Chondrocyte (in vitro differentiated cells): Measurements from ENCODE around the gene MSRB2. TPM values are rescaled to one million over a fixed set of nuclear protein-coding genes. Genes with fewer than 3 reads are reported as not detected.
"Not testable (repeated sequence)": the region's sequence is repeated elsewhere in the genome, so short reads cannot be mapped to it uniquely, and the experiment has no call there.

Experiments
- DNase-seq: peaks from one replicate; pipeline ENCODE4 v3.0.0; 2021; ENCODE audit warnings: mixed read lengths, low spot score
- H3K27ac Mint-ChIP-seq: one replicate; pipeline ENCODE4 v1.8.0; 2021; ENCODE audit warnings: mild to moderate bottlenecking, moderate library complexity, mixed read lengths; ENCODE audit not compliant: unreplicated experiment
- H3K27me3 Mint-ChIP-seq: 2 replicates; pipeline ENCODE4 v1.8.0; 2021; ENCODE audit warnings: low read depth, mixed read lengths
- H3K36me3 Mint-ChIP-seq: 2 replicates; pipeline ENCODE4 v1.8.0; 2021; ENCODE audit warnings: low read depth, mixed read lengths
- H3K4me1 Mint-ChIP-seq: 2 replicates; pipeline ENCODE4 v1.8.0; 2021; ENCODE audit warnings: low read depth, mild to moderate bottlenecking, mixed read lengths
- H3K4me3 Mint-ChIP-seq: one replicate; pipeline ENCODE4 v1.8.0; 2021; ENCODE audit warnings: mild to moderate bottlenecking, moderate library complexity, mixed read lengths; ENCODE audit not compliant: unreplicated experiment
- H3K9me3 Mint-ChIP-seq: 2 replicates; pipeline ENCODE4 v1.8.0; 2021; ENCODE audit warnings: low read depth, mixed read lengths
- total RNA-seq: library from RNA; stranded (reverse); gene quantifications from 3 replicates; pipeline ENCODE4 v1.2.1, GENCODE V29; 2021
- TF ChIP-seq, protein P1 (sequence below): fragments of 200-600 bp; sonication (generic); IDR thresholded peaks from 2 replicates; pipeline ENCODE4 v1.5.0; 2021; ENCODE audit warnings: antibody characterized with exemption, mild to moderate bottlenecking, moderate library complexity

The MSRB2 gene
- total RNA-seq, 1 donor from 2014 or later: 18.4 TPM

DNA sequence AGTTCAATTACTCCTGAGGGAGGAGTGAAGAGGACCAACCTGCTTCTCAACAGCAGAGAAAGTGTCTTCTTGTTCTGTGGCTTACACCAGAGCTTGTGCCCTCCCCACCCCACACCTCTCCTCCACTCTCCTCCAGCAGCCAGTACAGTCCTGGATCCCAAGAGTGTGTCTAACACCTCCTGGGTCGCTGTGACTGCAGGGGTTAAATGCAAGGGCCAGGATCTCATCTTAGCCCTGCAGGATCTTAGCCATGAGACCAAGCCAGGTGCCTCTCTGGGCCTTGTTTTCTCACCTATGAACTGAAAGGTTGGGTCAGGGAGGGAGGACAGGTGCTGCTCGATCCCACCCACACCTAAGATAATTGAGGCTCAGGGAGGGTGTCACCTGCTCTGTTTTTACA lies 34.5 kb upstream of the MSRB2 start:
- DNase-seq: no peak
- Mint-ChIP-seq H3K27me3 (peaks cover 2% of the 10 kb centered on the region), H3K36me3 (peaks cover 2% of the 10 kb centered on the region), H3K4me3 (no peak overlapping the region), H3K9me3 (peaks cover 14% of the 10 kb centered on the region), H3K27ac (no peak overlapping the region), H3K4me1 (peaks cover 12% of the 10 kb centered on the region)
- TF ChIP-seq, protein P1, sequence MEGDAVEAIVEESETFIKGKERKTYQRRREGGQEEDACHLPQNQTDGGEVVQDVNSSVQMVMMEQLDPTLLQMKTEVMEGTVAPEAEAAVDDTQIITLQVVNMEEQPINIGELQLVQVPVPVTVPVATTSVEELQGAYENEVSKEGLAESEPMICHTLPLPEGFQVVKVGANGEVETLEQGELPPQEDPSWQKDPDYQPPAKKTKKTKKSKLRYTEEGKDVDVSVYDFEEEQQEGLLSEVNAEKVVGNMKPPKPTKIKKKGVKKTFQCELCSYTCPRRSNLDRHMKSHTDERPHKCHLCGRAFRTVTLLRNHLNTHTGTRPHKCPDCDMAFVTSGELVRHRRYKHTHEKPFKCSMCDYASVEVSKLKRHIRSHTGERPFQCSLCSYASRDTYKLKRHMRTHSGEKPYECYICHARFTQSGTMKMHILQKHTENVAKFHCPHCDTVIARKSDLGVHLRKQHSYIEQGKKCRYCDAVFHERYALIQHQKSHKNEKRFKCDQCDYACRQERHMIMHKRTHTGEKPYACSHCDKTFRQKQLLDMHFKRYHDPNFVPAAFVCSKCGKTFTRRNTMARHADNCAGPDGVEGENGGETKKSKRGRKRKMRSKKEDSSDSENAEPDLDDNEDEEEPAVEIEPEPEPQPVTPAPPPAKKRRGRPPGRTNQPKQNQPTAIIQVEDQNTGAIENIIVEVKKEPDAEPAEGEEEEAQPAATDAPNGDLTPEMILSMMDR: no peak

DNA sequence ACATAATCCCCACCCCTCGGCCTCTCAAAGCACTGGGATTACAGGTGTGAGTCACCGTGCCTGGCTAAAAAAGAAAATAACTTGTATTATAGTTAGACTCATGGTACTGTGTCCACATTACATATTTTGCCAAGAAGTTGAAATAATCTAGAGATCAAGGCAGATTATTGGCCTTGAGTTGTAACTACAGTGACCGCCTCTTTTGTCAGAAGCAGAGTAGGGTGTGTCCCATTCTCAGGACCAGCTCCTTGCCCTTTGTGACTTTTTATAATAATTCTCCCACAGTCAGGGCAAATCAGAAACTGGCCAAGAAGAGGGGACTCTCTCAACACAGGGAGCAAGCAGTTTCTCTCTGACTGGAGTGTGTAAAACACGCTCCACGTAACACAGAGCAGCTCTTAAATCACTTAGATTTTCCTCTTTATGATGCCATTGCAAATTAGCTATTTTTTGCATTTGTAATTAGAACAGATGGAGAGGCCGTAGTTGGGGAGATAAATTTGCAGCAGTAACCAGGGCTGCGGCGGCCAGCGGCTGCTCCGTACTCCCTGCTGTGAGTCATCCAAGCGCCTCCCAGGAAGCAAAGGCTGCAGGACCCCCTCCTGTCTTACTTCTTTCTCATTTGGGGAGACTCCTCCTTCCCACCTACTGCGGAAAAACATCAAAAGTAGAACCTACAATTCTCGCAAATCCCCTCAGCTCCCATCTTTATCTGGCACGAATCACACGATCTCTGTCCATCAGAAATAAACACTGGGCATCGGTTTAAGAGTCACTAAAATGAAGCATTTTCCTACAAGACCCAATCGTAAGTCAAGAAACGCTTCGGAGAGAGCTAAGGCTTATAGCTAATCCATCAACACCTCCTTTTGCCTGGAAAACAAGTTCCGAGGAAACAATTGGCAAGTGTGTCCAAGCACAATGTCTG lies 32.1 kb upstream of the MSRB2 start:
- H3K9me3 Mint-ChIP-seq: peaks cover 14% of the 10 kb centered on the region
- peaks cover 2% of the 10 kb centered on the region for H3K27me3 Mint-ChIP-seq
- H3K4me1 Mint-ChIP-seq: peaks cover 18% of the 10 kb centered on the region
- H3K27ac Mint-ChIP-seq: no peak overlapping the region
- no peak for DNase-seq
- TF ChIP-seq, protein P1: no peak
- H3K4me3 Mint-ChIP-seq: no peak overlapping the region
- peaks cover 2% of the 10 kb centered on the region for H3K36me3 Mint-ChIP-seq

GRCh38 chr10:23063973-23064812 lies 31.2 kb upstream of the MSRB2 start:
- Mint-ChIP-seq H3K9me3 (peaks cover 8% of the 10 kb centered on the region), H3K4me1 (peaks cover 19% of the 10 kb centered on the region), H3K27me3 (no peaks in the 10 kb centered on the region), H3K36me3 (no peaks in the 10 kb centered on the region), H3K4me3 (no peak overlapping the region), H3K27ac (no peak overlapping the region)
- DNase-seq: no peak
- TF ChIP-seq, protein P1: no peak

DNA sequence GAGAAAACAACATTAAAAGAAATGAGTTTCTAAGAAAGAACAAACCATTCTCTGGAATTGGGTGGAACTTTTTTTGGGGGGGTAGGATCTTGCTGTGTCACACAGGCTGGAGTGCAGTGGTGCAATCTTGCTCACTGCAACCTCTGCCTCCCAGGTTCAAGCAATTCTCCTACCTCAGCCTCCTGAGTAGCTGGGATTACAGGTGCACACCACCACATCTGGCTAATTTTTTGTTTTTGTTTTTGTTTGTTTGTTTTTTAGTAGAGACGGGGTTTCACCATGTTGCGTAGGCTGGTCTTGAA lies 30.6 kb upstream of the MSRB2 start:
- not testable (repeated sequence) for H3K9me3 Mint-ChIP-seq, H3K36me3 Mint-ChIP-seq, H3K4me3 Mint-ChIP-seq, H3K27ac Mint-ChIP-seq, H3K27me3 Mint-ChIP-seq, DNase-seq
- H3K4me1 Mint-ChIP-seq: peaks cover 19% of the 10 kb centered on the region

DNA sequence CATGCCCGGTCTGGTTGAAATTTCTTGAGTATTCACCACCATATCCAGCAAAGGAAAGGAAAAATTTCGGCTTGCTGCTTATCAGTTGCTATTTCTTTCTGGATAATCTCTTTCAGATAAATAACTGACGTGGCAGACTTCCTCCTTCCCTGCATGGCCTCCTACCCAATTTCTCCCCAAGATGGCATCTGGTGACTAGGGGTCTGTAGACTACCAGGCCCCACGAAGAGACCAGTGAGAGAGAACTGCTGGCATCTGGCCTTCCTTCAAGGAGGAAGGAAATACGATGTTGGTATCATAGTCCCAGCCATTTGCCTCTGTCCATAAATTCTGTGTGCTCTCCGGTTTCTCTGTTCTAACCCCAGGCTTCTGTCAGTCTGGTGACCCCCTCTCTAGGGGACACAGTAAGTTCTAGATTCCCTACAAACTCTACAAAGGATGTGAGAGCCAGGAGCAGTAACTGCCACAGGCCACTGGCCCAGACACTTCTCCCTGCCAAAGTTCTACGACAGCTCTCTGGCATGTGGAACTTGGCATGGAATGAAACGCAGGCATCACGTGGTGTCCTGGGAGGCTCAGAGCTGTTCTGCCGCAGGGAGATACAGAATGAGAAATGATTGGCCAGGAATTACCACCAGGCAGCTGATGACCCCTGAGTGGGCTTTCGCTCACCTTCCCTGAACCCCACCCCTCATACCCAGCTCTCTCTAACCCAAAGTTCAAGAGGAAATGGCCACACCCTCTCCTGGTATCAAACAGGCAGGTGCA lies 30.0 kb upstream of the MSRB2 start:
- Mint-ChIP-seq H3K4me3 (no peak overlapping the region), H3K27me3 (no peaks in the 10 kb centered on the region), H3K9me3 (no peaks in the 10 kb centered on the region), H3K36me3 (no peaks in the 10 kb centered on the region), H3K4me1 (peaks cover 19% of the 10 kb centered on the region), H3K27ac (peak overlapping the region; percentile 89)
- DNase-seq: no peak
- TF ChIP-seq, protein P1: no peak
